Measurements from ENCODE around the gene TSPY10. TPM values are rescaled to one million over a fixed set of nuclear protein-coding genes. Genes with fewer than 3 reads are reported as not detected.

TSPY10 gene, protein sequence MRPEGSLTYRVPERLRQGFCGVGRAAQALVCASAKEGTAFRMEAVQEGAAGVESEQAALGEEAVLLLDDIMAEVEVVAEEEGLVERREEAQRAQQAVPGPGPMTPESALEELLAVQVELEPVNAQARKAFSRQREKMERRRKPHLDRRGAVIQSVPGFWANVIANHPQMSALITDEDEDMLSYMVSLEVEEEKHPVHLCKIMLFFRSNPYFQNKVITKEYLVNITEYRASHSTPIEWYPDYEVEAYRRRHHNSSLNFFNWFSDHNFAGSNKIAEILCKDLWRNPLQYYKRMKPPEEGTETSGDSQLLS
- not detected in 2 replicates for total RNA-seq

DNA sequence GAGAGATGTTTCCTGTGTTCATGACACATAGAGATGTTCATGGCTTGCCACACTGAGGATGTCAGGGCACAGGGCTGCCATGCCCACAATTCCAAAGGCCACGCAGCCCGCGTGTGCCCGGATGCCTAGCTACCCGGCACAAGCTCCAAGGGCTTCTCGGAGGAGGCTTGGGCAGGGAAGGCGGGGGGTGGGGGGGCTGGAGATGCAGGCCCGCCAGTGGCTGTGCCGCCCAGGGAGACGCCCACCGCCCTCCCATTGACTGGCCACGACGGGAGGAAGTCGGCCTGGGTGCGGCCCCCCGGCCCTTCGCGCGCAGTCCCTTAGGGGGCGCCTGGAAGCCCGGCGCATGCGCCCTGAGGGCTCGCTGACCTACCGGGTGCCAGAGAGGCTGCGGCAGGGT lies at the start of gene TSPY10:
TSS of gene TSPY10 (plus strand) at position 301 of the 400 bp plus-strand sequence. CDS start at position 347, 46 bp downstream.

DNA sequence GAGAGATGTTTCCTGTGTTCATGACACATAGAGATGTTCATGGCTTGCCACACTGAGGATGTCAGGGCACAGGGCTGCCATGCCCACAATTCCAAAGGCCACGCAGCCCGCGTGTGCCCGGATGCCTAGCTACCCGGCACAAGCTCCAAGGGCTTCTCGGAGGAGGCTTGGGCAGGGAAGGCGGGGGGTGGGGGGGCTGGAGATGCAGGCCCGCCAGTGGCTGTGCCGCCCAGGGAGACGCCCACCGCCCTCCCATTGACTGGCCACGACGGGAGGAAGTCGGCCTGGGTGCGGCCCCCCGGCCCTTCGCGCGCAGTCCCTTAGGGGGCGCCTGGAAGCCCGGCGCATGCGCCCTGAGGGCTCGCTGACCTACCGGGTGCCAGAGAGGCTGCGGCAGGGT lies 40.7 kb upstream of the TSPY10 start, which contains the start of gene TSPY9:
TSS of gene TSPY9 (plus strand) at position 301 of the 400 bp plus-strand sequence. CDS start at position 347, 46 bp downstream.

Other genes with a start within 250 kb of the TSPY10 start
- gene TSPY4, start 190.4 kb upstream of the TSPY10 start, total RNA-seq = not detected in 2 replicates
- gene TSPY8, start 170.1 kb upstream of the TSPY10 start, total RNA-seq = not detected in 2 replicates
- gene TSPY3, start 129.5 kb upstream of the TSPY10 start, total RNA-seq = not detected in 2 replicates
- gene TSPY1, start 60.9 kb upstream of the TSPY10 start, total RNA-seq = not detected in 2 replicates
- gene TSPY9, start 40.6 kb upstream of the TSPY10 start, total RNA-seq = not detected in 2 replicates